HepG2 (cell line): Measurements from ENCODE around the gene TSHZ2. TPM values are rescaled to one million over a fixed set of nuclear protein-coding genes. Genes with fewer than 3 reads are reported as not detected.

ENCODE experiments used
- ATAC-seq: fragments of 200-7000 bp; cut with Tn5 transposase; 3 replicates; pipeline ENCODE4 v1.9.1; 2020; ENCODE audit warnings: mild to moderate bottlenecking, moderate library complexity
- BruUV-seq: library from RNA; stranded (reverse); fragments of 400-500 nt; replicated peaks from 2 replicates; lab custom pipeline; 2021; lab: Mats Ljungman, UMichigan
- CTCF ChIA-PET: fragments of 300-600 bp; formaldehyde crosslinking; extraction: SDS; loops from one replicate; lab custom pipeline; 2021; ENCODE audit warnings: low total read pairs, inconsistent platforms, low intra/inter-chr PET ratio; lab: Yijun Ruan, JAX
- POLR2A ChIA-PET: fragments of 350-600 bp; sonication (Branson Sonifier 250); formaldehyde crosslinking; loops from one replicate; lab custom pipeline; 2020; ENCODE audit warnings: antibody characterized with exemption, inconsistent platforms; lab: Yijun Ruan, JAX
- DNase-seq: peaks from one replicate; pipeline ENCODE4 v3.0.0-alpha.2; 2015; ENCODE audit warnings: low spot score
- FAIRE-seq: peaks from 3 replicates; lab custom pipeline; 2011; peaks lifted over from hg19 to GRCh38; lab: Jason Lieb, UNC
- H2AFZ ChIP-seq: one replicate; pipeline ENCODE4 v1.6.1; 2011; ENCODE audit warnings: low read length, inconsistent platforms
- H3K27ac ChIP-seq: fragments of 300-600 bp; 3 replicates; pipeline ENCODE4 v1.8.0; 2011; ENCODE audit warnings: mixed run types, mild to moderate bottlenecking, mixed read lengths, low read length, inconsistent platforms; ENCODE audit not compliant: insufficient read depth; ENCODE audit errors: extremely low read length
- H3K27me3 ChIP-seq, 2 experiments: fragments of 200-600 bp in 1 of 2; 2 replicates in 1 of 2; 3 replicates in 1 of 2; pipeline versions ENCODE4 v1.6.0 to v1.8.0; 2011; ENCODE audit warnings: low read length in 2 of 2, mild to moderate bottlenecking in 2 of 2, moderate library complexity in 2 of 2, inconsistent platforms in 1 of 2; ENCODE audit not compliant: insufficient read depth in 2 of 2, control insufficient read depth in 1 of 2
- H3K36me3 ChIP-seq, 2 experiments: fragments of 200-600 bp in 1 of 2; replicated peaks in 1 of 2; 2 replicates in 1 of 2; 3 replicates in 1 of 2; pipeline versions ENCODE4 v1.5.1 to v1.8.0; 2011; ENCODE audit warnings: low read length in 2 of 2, inconsistent platforms in 1 of 2; ENCODE audit not compliant: insufficient read depth in 2 of 2, control insufficient read depth in 1 of 2
- H3K4me1 ChIP-seq: 2 replicates; pipeline ENCODE4 v1.5.1; 2012; ENCODE audit warnings: low read length, inconsistent platforms; ENCODE audit not compliant: insufficient read depth
- H3K4me2 ChIP-seq: 2 replicates; pipeline ENCODE4 v1.6.0; 2011; ENCODE audit warnings: low read depth, low read length, inconsistent platforms
- H3K4me3 ChIP-seq, 3 experiments: fragments of 200-600 bp in 1 of 3; sonication (generic), shearing (Covaris generic) in 1 of 3; replicated peaks in 1 of 3; 2 replicates each; pipeline ENCODE4 v1.5.1; 2011 to 2016; ENCODE audit warnings: low read length in 3 of 3, inconsistent platforms in 2 of 3, low read depth in 2 of 3, mild to moderate bottlenecking in 2 of 3, control low read depth in 1 of 3, mixed read lengths in 1 of 3; ENCODE audit not compliant: insufficient read depth in 1 of 3
- H3K79me2 ChIP-seq: one replicate; pipeline ENCODE4 v1.6.1; 2011; ENCODE audit warnings: low read length, inconsistent platforms; ENCODE audit not compliant: insufficient read depth
- H3K9ac ChIP-seq: 2 replicates; pipeline ENCODE4 v1.6.0; 2011; ENCODE audit warnings: mild to moderate bottlenecking, low read depth, low read length, inconsistent platforms; ENCODE audit not compliant: insufficient read depth
- H3K9me3 ChIP-seq: 2 replicates; pipeline ENCODE4 v1.5.1; 2012; ENCODE audit warnings: mild to moderate bottlenecking, low read length
- H4K20me1 ChIP-seq: 2 replicates; pipeline ENCODE4 v1.6.0; 2011; ENCODE audit warnings: inconsistent platforms, mild to moderate bottlenecking, low read length, moderate library complexity; ENCODE audit not compliant: insufficient read depth
- HIVEP1 ChIP-seq: sonication (generic); formaldehyde crosslinking; IDR thresholded peaks from 2 replicates; pipeline ENCODE4 v1.4.0; 2020; ENCODE audit warnings: mild to moderate bottlenecking, missing genetic modification reagents
- KDM3A ChIP-seq: IDR thresholded peaks from 2 replicates; pipeline ENCODE4 v1.6.1; 2018; ENCODE audit warnings: low read depth, missing compliant biosample characterization
- MAX ChIP-seq: IDR thresholded peaks from 2 replicates; pipeline ENCODE4 v1.6.1; 2012; ENCODE audit warnings: inconsistent platforms
- MYNN ChIP-seq: sonication (generic); formaldehyde crosslinking; IDR thresholded peaks from 2 replicates; pipeline ENCODE4 v1.4.0; 2020; ENCODE audit warnings: mild to moderate bottlenecking, low read depth, missing genetic modification reagents
- NBN ChIP-seq: fragments of 450-650 bp; conservative IDR thresholded peaks from 2 replicates; pipeline ENCODE4 v1.6.1; 2017
- NR0B2 ChIP-seq: sonication (generic); formaldehyde crosslinking; IDR thresholded peaks from 2 replicates; pipeline ENCODE4 v1.4.0; 2020; ENCODE audit warnings: mild to moderate bottlenecking, missing genetic modification reagents
- SAFB2 ChIP-seq: sonication (generic); formaldehyde crosslinking; IDR thresholded peaks from 2 replicates; pipeline ENCODE4 v1.5.1; 2020; ENCODE audit warnings: missing genetic modification reagents, low read depth, mild to moderate bottlenecking, borderline replicate concordance
- ZNF12 ChIP-seq: sonication (generic); formaldehyde crosslinking; IDR thresholded peaks from 2 replicates; pipeline ENCODE4 v1.5.0; 2020; ENCODE audit warnings: missing genetic modification reagents
- WGBS: methylation state at CpG from one replicate; pipeline ENCODE4 v1.1.6; 2017; ENCODE audit warnings: low lambda C conversion rate; 5-methylcytosine and 5-hydroxymethylcytosine counted together
- in situ Hi-C: cut with HindIII; loops from 2 replicates; pipeline ENCODE4 v1.10.0; 2017; ENCODE audit warnings: low pct_unique_long_range_greater_than_20kb; ENCODE audit not compliant: extremely low pct_ligation_motif_present
- intact Hi-C: fragments of 100-400 bp; cut with micrococcal nuclease; formaldehyde crosslinking; loops from one replicate; pipeline ENCODE4 v1.10.0; 2022; ENCODE audit not compliant: unreplicated experiment
- polyA plus RNA-seq, 8 experiments: library from polyadenylated mRNA; depleted of rRNA in 3 of 8; stranded (reverse) in 7 of 8; unstranded in 1 of 8; fragments of >200 nt; fragmentation: Illumina TruSeq in 4 of 8; extraction: Trizol in 4 of 8; gene quantifications; 2 replicates each; pipeline versions ENCODE4 v1.2.1 to v1.2.3, GENCODE V29; 2011 to 2016; ENCODE audit warnings: low read depth in 4 of 8, missing spikeins in 1 of 8, mixed read lengths in 1 of 8; ENCODE audit not compliant: insufficient read depth in 1 of 8
- total RNA-seq, 5 experiments: library from RNA; depleted of rRNA; stranded (reverse); fragments of >200 nt; fragmentation: Illumina TruSeq; extraction: Trizol; gene quantifications; 2 replicates each; pipeline ENCODE4 v1.2.3, GENCODE V29; 2016; ENCODE audit warnings: low read depth in 1 of 5

Gene TSHZ2
- total and polyA plus RNA-seq, 2 of the 13 experiments (the other 11 are each of a cell fraction or from before 2014, with no cell fraction given): 0.01 TPM; not detected in 1

GRCh38 chr20:53463101-53463972 lies 491.2 kb downstream of the TSHZ2 start:
- no TSS peak for BruUV-seq
- ATAC-seq: no peak
- in situ Hi-C loops: no loop called here
- TF ChIP-seq HIVEP1: no peak
- no peak for TF ChIP-seq NR0B2 (CRISPR knock-in tag)
- TF ChIP-seq SAFB2 (CRISPR knock-in tag): no peak
- no peak for TF ChIP-seq MAX
- no peak for TF ChIP-seq KDM3A
- no peak for TF ChIP-seq MYNN
- TF ChIP-seq ZNF12: no peak
- no peak for TF ChIP-seq NBN
- TF ChIP-seq, all 625 proteins: peak for 0
- no peak overlapping the region for H2AFZ ChIP-seq
- POLR2A ChIA-PET: no interaction called here
- H3K27me3 ChIP-seq: peaks cover 0 to 1% of the 10 kb centered on the region in 2 experiments; a peak in 1 of 5 replicates
- H3K9ac ChIP-seq: no peak overlapping the region
- no peaks in the 10 kb centered on the region for H3K36me3 ChIP-seq
- no peak overlapping the region for H3K4me3 ChIP-seq
- DNase-seq (no peak), FAIRE-seq (no peak)
- no peaks in the 10 kb centered on the region for H4K20me1 ChIP-seq
- H3K4me1 ChIP-seq: peaks cover 10% of the 10 kb centered on the region
- 68% methylated on average over 6 of the region's 6 CpGs for WGBS
- H3K4me2 ChIP-seq: no peak overlapping the region
- intact Hi-C loops: no loop called here
- H3K9me3 ChIP-seq: no peaks in the 10 kb centered on the region
- no peaks in the 10 kb centered on the region for H3K79me2 ChIP-seq
- H3K27ac ChIP-seq: no peak overlapping the region
- CTCF ChIA-PET: no interaction called here
